Psoas muscle (tissue), 8 donors: ENCODE results near the gene GABRR1. TPM values are rescaled to one million over a fixed set of nuclear protein-coding genes. Genes with fewer than 3 reads are reported as not detected.

Source experiments
- ATAC-seq, 4 donors: fragments of 200-7000 bp; cut with Tn5 transposase; one replicate each; pipeline ENCODE4 v1.9.1; 2020; ENCODE audit warnings: moderate library complexity in 3 of 4, mild to moderate bottlenecking in 2 of 4
- DNase-seq, 2 donors: peaks; one replicate each; pipeline ENCODE4 v3.0.0-alpha.2; 2020
- H3K27ac ChIP-seq: fragments of 200-600 bp; one replicate; pipeline ENCODE4 v1.8.0; 2022
- H3K27me3 ChIP-seq, 3 donors: fragments of 200-600 bp in 1 of 3; one replicate each; pipeline versions ENCODE4 v1.6.1 to v1.8.0; 2013 to 2022; ENCODE audit warnings: low read length in 2 of 3, mild to moderate bottlenecking in 2 of 3, moderate library complexity in 1 of 3; ENCODE audit not compliant: insufficient read depth in 3 of 3
- H3K36me3 ChIP-seq, 2 donors: fragments of 200-600 bp in 1 of 2; one replicate each; pipeline versions ENCODE4 v1.6.1 to v1.8.0; 2013 to 2022; ENCODE audit warnings: low read depth in 1 of 2, mild to moderate bottlenecking in 1 of 2, moderate library complexity in 1 of 2; ENCODE audit not compliant: insufficient read depth in 1 of 2
- H3K4me1 ChIP-seq: fragments of 200-600 bp; one replicate; pipeline ENCODE4 v1.8.0; 2022
- H3K4me3 ChIP-seq: fragments of 200-600 bp; one replicate; pipeline ENCODE4 v1.8.0; 2022; ENCODE audit warnings: mild to moderate bottlenecking
- H3K9me3 ChIP-seq: fragments of 200-600 bp; one replicate; pipeline ENCODE4 v1.8.0; 2022
- CTCF ChIP-seq: fragments of 200-600 bp; IDR thresholded peaks from one replicate; pipeline ENCODE4 v1.8.0; 2022; ENCODE audit warnings: antibody characterized with exemption
- WGBS, 3 donors: extraction: QIAGEN DNeasy Blood & Tissue Kit; methylation state at CpG; one replicate each; pipeline versions ENCODE4 v1.1.6 to v1.1.7; 2013; 5-methylcytosine and 5-hydroxymethylcytosine counted together
- intact Hi-C, 2 donors: fragments of 100-400 bp; cut with DNase I; formaldehyde crosslinking; loops; one replicate each; pipeline versions ENCODE4 v1.11.0 to v1.14.2; 2022
- polyA plus RNA-seq, 3 donors: library from polyadenylated mRNA; stranded (reverse); fragments of 200-250 nt; gene quantifications; one replicate each; pipeline ENCODE4 v1.2.3, GENCODE V29; 2013
- total RNA-seq, 4 donors: library from RNA; stranded (reverse); fragmentation: NEBNext Ultra II Directional in 2 of 4; extraction: Animal tissue kit (Norgen Biotek cat#: 25700) in 2 of 4; gene quantifications; one replicate each; pipeline versions ENCODE4 v1.2.1 to v1.2.4, GENCODE V29; 2021 to 2023
- donor health status: healthy with polysubstance abuse.
- donor health status: DM: no; HTN: no; CAD: no; lungs with moderate emphysema.
- donor health status: Bipolar disorder and iron deficiency.
- donor health status: healthy.
- donor health status: DM: yes; HTN: yes; CAD: no.
- donor health status: DM: no; HTN: no; CAD: no.
- donor health status: DM: no; HTN: no; CAD: no.
- donor health status: DM: yes; HTN: yes; CAD: no.

The GABRR1 gene
- total and polyA plus RNA-seq, 7 donors: 0.04 to 0.15 (median 0.10) TPM; not detected in 3

GRCh38 chr6:89161326-89162046, 55.7 kb downstream of the GABRR1 start:
- peaks cover 2 to 83% of the 10 kb centered on the region in 2 donors for H3K36me3 ChIP-seq
- TF ChIP-seq CTCF: no peak
- peak overlapping the region; percentile 40 for H3K4me3 ChIP-seq
- intact Hi-C loops: no loop called here
- peaks cover 20% of the 10 kb centered on the region for H3K4me1 ChIP-seq
- ATAC-seq (peak; percentile 74 to 78 (median 78)), DNase-seq (no peak)
- no peaks in the 10 kb centered on the region for H3K9me3 ChIP-seq
- H3K27ac ChIP-seq: peak overlapping the region; percentile 90
- 43 to 61% (median 47%) methylated on average over 7 of the region's 7 CpGs for WGBS, 3 donors
- H3K27me3 ChIP-seq: no peaks in the 10 kb centered on the region

GRCh38 chr6:89160331-89161092, 56.6 kb downstream of the GABRR1 start:
- Histone ChIP-seq H3K36me3 (peaks cover 2 to 87% of the 10 kb centered on the region in 2 donors), H3K4me3 (no peak overlapping the region), H3K27me3 (no peaks in the 10 kb centered on the region), H3K27ac (peak overlapping the region; percentile 90), H3K9me3 (no peaks in the 10 kb centered on the region), H3K4me1 (peaks cover 20% of the 10 kb centered on the region)
- WGBS, 3 donors: 95 to 97% (median 95%) methylated on average over 4 of the region's 4 CpGs
- no peak for DNase-seq
- ATAC-seq: no peak
- intact Hi-C loops: no loop called here
- no peak for TF ChIP-seq CTCF

GRCh38 chr6:89154131-89154530, 63.0 kb downstream of the GABRR1 start:
- no peaks in the 10 kb centered on the region for H3K9me3 ChIP-seq
- intact Hi-C loops: no loop called here
- no peak for ATAC-seq
- H3K4me1 ChIP-seq: peaks cover 14% of the 10 kb centered on the region
- no peaks in the 10 kb centered on the region for H3K27me3 ChIP-seq
- no peak for TF ChIP-seq CTCF
- no peak overlapping the region for H3K4me3 ChIP-seq
- 78 to 89% (median 85%) methylated on average over 1 of the region's 1 CpG for WGBS, 3 donors
- peaks cover 0 to 87% of the 10 kb centered on the region in 2 donors for H3K36me3 ChIP-seq
- H3K27ac ChIP-seq: peak overlapping the region; percentile 28
- no peak for DNase-seq

- intact Hi-C loops: loop anchor here in 1 of 2 donors (10.0 kb wide), 1 partner anchor 113 kb away; no protein-coding TSS in a partner anchor
- Histone ChIP-seq H3K27ac (peak overlapping the region; percentile 100), H3K36me3 (peaks cover 0 to 37% of the 10 kb centered on the region in 2 donors), H3K27me3 (no peaks in the 10 kb centered on the region), H3K4me3 (peak overlapping the region; percentile 95), H3K9me3 (no peaks in the 10 kb centered on the region), H3K4me1 (peaks cover 20% of the 10 kb centered on the region)
- 60 to 77% (median 66%) methylated on average over 17 of the region's 17 CpGs for WGBS, 3 donors
- DNase-seq (peak in 1 of 2 donors; percentile 56), ATAC-seq (no peak)
- no peak for TF ChIP-seq CTCF
These were observed 69.0 kb downstream of the GABRR1 start for GRCh38 chr6:89148016-89148750.
